Measurements from ENCODE around the gene RBP5.

The RBP5 gene

DNA sequence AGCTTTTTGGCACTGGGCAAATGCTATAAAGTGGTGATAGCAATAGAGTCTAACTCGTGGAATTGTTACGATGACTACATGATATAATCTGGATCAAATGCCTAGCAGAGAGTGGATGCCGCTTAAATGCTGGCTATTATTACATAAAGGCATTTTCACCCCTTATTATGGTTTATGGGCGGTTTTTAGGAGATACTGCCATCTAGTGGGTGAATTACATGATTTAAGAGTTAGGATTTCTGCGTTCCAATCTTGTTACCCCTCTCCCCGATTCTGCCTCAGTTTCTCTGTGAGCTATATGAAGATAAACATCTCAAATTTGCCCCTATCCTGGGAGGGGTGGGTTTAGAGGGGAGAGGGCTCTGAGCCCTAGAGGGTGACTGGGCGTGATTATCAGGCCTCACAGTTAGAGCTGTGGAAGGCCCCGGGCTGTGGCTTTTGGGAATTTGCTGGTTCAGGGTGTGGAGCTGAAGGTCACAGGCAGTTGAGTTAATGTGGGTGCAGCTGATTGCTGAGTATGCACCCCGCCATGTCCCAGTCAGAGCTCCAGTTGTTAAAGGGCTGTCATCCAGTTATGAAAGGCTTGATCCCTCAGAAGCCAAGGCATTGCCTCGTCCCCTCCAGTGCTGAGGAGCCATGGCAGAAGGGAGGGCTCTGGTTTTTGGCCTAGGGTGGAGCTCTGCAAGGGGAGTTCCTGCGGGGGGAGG lies 15.9 kb upstream of the RBP5 start:
- peak in 1 of 2 experiments; percentile 20 for DNase-seq

DNA sequence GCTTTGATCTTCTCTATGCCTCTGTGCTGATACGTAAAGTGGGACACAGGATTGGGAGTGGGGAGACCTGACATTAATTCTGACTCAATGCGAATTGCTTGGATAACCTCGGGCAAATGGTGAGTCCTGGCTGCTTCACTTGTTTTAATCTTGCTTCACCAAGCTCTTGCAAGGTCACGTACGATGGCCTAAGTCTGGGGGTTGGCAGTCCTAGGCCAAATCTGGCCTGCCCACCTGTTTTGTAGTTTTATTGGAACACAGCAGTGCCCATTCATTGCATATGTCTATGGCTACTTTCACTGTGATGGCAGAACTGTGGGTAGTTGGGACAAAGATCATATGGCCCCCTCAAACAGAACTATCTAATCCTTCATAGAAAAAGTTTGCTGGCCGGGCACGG lies 14.9 kb upstream of the RBP5 start:
- no peak for DNase-seq

DNA sequence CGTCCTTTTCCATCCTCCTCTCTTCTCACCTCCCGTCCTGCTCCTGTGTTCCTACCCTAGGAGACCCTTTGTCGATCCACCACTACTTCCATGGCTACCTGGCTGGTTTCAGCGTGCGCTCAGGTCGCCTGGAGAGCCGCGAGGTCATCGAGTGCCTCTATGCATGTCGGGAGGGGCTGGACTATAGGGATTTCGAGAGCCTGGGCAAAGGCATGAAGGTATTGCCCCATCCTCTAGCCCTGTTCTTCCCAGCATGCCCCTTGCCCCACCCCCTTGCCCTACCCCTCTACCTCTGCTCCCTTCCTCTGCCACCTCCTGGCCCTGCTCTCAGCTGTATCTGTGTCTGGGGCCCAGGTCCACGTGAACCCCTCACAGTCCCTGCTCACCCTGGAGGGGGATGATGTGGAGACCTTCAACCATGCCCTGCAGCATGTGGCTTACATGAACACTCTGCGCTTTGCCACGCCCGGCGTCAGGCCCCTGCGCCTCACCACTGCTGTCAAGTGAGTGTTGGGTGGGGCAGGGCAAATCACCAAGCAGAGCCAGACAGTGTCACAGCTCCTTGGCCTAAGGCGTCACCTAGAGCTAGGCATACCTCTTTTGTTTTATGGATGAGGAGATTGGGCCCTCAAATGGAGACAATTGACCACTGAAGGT lies 14.2 kb upstream of the RBP5 start:
- DNase-seq, result no peak

DNA sequence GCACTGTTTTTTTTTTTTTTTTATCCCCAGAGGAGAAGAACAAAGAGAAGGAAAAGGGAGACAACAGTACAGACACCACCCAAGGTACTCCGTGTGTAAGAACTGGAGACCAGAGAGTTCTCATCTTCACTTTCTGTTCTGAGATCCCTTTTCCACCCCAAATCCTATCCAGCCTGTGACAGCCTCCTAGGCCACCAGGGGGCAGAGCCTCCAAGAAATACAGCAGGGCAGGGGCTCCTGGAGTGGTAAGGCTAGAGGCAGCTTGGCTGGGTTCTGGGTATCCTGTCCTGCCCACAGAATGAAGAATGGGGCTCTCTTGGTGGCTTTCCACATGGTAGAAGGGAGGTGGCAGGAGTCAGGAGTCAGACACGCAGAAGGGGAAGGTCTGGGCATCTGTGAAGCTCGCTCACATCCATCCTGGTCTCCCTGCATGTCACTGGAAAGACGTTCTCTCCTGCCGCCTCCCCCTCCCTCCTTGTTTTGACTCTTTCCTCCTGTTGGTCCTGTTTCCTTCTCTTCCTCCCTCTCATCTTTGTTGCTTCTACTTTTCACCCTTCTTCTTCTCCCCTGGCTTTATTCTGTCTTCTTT lies 13.5 kb upstream of the RBP5 start:
- peak; percentile 32 to 38 for DNase-seq

DNA sequence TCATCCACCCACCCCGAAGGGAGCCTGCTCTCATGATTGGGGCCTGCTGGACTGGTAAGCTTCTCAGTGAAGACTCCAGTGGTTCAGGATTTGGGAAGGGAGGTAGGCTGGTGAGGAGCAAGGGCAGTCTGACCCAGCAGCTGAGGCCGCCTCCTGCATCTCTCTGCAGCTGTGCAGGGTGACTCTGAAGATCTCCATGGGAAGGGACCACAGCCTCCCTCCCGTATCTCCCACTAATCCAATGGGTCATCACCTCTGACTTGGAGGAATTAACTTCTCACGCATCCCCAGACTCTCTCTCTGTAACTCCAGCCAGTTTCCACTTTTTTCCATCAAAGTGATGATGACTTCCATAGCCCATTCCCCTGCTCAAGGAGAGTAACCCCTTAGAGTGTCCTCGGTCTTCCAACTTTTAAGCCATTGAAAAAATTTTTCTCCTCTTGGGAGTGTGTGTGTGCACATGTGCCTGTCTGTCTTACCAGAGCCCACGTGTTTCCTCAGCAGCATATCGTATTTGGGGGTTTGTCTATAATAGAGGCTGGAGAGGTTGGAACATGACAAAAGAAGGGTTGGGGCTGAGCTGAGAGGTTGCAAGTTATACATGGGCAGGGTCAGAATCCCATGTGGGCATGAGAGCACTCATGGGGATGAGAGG lies 12.8 kb upstream of the RBP5 start:
- no peak for DNase-seq

DNA sequence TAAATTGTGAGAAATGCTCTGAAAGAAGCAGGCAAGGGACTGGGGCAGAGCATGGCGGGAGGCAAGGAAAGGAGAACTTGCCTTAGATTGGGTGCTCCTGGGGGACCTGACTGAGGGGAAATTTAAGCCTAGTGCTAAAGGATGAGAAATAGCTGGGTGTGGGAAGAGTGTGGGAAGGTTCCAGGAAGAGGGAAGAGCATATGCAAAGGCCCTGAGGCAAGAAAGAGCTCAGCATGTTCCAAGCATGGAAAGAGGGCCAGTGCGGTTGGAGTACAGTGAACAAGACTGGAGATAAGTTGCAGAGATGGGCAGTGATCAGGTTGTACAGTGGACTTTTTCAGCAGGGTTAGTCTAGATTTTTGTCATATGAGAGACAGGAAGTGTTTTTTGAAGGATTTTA lies 10.5 kb upstream of the RBP5 start:
- no peak for DNase-seq

DNA sequence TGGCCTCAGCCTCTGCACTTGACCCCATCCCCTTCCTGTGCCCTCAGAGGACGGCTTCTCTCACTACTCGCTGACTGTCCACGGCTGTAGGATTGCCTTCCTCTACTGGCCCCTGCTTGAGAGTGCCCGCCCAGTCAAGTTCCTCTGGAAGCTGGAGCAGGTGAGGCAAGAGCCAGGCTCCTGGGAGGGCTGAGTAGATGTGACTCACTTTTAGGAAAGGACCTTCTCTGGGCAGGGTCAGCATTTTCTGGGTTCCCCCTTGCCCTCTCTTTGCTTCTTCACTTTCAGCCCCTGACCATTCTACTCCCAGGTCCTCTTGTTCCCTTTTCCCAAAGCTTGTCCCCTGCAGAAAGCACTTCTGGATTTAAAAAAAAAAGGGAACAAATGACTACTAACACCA lies 9.2 kb upstream of the RBP5 start:
- no peak for DNase-seq

DNA sequence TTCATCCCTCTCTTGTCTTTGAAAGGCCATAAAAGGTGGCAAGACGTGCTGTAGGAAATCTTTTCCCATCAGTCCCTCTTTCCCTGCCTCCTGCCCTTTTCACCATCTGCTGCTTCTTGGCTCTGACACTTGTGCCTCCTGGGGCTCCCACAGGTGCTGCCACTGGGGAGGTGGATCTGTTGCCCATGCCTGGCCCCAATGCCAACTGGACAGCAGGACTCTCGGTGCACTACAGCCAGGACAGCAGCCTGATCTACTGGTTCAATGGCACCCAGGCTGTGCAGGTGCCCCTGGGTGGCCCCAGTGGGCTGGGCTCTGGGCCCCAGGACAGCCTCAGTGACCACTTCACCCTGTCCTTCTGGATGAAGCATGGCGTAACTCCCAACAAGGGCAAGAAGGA lies 8.0 kb upstream of the RBP5 start:
- DNase-seq, result no peak

DNA sequence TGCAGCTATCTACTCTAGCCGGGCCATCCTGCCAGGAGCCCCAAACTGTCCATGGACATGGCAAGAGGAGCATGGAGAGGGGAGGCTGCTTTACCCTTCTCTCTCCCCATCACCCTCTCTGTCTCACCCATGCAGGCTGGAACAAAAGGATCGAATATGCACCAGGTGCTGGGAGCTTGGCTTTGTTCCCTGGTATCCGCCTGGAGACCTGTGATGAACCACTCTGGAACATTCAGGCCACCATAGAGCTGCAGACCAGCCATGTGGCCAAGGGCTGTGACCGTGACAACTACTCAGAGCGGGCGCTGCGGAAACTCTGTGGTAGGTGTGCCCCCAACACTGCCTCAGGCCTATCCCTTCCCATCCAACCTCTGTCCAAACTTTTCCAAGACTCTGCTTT lies 7.4 kb upstream of the RBP5 start:
- no peak for DNase-seq

DNA sequence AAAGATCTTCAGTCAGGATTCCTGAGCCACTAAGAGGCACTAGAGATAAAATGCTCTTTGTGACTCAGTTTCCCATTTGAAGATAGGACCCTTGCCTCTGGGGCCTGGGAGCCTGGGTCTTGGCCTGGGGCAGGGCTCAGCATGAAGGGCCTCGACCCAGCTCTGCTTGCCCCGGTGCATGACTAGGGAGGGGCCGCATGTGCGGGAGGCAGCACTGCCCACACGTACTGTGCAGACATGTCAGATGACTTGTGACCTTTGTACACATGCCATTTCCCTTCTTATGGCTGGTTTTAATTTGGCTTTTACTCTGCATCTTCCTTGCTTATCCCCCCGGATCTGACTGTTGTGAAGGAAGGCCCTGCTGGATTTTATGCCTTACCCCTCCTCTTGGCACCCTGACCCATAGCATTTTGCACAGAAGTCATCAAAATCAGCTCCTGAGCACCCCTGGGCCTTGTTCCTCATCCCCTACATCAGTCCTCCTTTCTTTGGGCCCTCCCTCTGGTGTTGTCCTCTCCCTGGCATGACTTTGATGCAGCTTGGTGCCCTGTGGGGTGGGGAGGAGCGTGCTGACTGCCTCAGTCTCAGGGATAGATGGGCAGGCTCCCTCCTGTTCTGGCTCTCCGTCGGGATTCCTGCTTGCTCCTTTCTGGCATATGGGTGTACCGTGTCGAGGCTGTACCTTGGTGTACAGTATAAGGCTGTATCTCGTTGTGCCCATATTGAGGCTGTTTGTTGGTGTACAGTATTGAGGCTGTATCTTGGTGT lies 5.9 kb upstream of the RBP5 start:
- DNase-seq, result no peak

DNA sequence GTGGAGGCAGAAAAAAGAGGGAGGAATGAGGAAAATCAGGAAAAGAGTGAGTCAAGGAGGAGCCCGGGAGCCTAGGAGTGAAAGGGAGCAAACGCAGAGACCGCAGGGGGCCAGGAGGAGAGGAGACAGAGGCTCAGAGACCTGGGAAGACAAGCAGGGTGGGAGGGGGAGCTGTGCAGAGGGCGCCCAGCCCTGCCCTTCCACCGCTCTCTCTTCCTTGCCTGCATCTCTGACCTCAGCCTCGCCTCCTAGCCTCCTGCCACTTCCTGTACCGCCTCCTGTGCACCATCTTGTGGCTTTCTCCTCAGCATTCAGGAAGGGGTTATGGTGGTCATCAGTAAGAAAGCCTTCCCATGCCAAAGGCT lies 2.8 kb upstream of the RBP5 start:
- DNase-seq, result no peak

DNA sequence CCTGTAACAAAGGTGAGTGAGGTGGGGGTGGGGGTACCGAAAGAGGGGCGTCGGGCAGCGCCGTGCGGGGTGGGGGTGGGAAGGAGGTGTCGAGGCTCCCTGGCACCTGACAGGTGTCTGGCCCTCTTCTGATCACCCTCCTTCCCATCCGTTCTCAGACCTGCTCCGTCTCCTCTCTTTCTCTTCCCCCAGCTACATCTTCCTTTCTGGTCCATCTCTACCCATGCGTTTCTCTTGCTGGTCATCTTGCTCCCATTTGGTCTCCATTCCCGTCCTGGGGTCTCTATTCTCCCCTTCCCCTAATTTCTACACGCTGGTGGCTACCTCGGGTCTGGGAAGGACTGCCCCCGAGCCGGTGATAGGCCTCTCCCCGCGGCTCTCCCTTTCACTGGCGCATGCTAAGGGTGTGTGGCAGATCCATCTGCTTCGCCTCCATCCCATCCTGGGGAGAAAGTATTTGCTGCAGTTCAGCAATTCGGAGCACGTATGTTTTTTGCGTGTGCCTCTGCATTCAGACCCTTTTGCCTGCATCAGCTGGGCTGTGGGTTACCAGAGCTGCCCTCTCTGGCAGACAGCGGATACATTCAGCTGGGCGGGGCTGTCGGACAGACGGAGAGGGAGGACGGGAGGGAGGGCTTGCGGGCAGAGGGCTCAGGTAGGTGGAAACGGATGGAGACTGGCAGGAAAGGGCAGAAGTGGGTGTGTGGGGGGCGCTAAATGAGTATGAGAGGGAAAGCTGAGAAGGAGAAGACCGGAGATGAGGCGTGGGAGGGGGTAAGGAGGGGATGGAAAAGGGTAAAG lies 2.2 kb upstream of the RBP5 start:
- peak; percentile 44 to 49 for DNase-seq

DNA sequence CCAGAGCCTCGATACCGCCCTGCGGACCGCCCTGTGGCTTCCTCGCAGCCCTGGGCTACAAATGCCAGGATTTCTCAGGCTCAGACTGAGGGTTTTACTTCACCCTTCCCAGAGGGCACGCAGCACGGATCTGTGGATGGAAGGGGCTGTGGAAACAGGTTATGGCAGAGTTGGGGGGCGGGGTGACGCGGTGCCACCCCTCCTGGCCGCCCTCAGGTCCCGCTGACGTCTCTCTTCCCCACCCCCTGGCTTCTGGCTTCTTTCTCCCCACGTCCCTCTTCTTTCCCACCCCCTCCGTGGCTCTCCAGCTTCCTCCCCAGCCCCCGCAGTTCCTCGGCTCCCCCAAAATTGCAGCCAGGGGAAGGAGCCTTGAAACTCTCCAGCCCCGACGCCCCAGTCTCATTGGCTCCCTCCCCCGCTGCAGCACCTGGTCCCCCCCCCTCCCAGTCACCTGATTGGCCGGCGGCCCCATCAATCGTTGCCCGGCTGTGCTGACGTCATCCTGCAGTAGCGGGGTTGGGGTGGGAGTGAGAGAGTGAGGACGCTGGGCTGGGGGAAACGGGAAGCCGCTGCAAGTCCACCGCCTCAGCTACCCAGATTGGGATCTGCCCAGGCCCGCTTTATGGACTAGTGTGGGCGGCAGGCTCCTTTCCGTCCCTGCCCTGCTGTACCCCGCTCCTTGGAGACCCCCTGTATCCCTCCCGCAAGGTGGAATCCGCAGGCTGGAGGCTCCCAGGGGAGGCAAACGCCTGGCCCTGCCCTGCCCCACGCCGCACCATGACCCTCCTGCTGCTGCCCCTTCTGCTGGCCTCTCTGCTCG lies 1.4 kb upstream of the RBP5 start, which contains the start of gene CLSTN3:
TSS of gene CLSTN3 (plus strand) at position 500 of the 820 bp plus-strand sequence. CDS start at position 778, 278 bp downstream.
- DNase-seq, result peak; percentile 78 to 83

DNA sequence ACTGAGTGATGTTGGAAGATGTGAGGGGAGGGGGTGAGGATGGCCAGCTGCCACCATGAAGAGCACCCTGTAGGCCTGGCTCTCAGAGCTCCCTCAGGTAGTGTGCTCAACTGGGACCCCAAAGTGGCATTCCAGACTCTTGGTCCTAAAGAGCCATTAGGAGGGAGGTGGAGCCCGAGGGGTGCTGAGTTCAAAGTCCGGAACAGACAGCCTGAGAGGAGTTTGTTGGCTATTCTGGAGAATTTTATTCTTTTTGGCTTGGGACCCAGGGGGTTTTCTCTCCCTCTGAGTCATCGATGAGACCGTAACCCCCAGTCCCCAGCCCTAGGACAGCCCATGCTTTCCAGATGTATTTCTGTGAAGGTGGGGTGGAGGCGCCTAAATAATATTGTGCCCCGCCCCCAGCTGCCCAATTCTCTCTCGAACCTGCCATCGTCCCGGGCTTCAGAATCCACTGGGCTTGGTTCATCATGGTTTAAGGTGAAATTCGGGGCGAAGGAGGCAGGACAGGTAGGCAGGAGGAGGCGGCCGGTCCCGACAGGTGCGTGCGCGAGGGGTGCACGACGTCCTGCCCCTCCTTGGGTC lies 690 bp upstream of the RBP5 start:
- DNase-seq, result no peak

DNA sequence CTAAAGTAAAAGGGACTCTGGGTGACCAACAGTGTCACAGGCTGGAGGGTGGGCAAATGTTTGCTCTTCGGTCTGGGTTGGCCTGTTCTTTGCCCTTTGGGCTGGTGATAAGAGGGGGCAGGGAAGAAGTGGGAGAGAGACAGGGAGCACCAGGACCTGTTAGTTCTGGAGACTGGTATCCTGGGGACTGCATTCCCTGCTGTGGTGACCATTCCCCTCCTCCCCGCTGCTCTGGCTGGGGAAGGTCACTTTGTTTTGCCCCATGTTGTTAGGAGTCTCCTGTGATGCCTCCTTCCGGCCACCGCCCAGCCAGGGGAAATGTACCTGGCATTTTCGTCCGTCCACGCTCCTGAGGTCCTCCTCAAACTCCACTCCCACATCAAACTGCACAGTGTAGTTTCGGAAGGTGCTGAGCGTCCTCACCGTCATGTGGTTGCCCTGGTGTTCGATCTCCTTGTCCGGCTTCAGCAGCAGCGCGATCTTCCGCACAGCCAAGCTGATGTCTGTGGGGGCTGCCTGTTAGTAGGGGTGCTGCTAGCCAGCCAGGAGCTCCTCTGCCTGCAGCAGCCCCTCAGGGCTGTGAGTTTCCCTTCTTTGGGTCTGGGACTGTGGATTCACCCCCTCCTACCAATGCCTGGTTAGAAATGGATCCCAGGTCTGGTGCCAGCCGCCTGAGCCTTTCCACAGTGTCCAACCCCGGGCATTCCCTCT lies 618 bp downstream of the RBP5 start:
- DNase-seq, result no peak

DNA sequence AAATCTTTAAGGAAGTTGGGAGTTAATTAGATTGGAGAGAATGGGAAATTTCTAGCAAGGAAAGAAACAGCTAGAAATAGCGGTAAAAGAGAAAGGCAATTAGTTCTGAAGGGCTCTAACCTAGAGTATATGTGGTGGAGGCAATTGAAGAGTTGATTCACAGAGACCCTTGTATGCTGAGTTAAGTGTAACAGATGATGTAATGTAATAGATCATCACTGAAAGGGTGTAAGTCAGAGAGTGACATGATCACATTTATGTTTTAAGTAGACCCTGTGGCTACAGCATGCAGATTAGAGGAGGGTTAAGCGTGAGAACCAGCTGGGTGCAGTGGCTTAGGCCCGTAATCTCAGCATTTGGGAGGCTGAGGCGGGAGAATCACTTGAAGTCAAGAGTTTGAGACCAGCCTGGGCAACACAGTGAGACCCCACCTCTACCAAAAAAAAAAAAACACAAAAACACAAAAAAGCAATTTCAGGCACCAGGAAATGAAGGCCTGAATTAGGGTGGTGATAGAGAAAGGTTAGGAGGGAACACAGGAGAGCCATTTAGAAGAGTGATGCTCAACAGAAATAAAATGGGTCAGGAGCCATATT lies 3.0 kb downstream of the RBP5 start:
- DNase-seq, result no peak

DNA sequence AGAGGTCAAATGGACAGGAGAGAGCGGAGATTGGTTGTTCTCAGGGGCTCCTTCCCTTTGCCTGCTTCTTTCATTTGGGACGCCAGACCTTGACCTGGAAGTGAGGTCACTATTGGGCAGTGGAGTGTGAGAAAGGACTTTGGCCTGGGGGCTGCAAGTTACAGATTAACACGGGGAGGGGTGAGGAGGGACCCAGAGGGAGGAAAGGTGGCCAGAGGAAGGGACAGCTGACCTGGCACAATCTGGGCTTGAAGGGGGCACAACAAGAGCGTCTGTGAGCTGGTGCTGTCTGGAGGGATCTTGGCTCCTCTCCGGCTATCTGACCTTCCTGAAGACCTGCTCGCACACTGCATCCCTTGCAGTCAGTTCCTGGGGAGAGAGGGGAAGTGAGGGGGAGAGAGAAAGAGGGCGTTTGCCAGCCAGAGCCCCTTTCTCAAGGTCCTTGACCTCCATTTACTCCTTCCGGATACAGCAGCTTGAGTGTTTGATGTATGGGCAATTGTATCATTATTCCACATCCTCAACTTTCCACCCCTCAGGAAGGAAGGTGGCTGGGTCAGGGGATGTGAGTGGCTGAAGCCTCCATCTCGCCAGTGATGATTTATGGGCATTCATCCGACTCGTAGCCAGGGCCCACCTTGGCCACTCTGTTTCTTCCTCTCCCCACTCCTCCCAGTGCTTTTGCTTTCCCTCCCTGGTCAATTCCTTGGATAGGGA lies 4.7 kb downstream of the RBP5 start:
- no peak for DNase-seq

DNA sequence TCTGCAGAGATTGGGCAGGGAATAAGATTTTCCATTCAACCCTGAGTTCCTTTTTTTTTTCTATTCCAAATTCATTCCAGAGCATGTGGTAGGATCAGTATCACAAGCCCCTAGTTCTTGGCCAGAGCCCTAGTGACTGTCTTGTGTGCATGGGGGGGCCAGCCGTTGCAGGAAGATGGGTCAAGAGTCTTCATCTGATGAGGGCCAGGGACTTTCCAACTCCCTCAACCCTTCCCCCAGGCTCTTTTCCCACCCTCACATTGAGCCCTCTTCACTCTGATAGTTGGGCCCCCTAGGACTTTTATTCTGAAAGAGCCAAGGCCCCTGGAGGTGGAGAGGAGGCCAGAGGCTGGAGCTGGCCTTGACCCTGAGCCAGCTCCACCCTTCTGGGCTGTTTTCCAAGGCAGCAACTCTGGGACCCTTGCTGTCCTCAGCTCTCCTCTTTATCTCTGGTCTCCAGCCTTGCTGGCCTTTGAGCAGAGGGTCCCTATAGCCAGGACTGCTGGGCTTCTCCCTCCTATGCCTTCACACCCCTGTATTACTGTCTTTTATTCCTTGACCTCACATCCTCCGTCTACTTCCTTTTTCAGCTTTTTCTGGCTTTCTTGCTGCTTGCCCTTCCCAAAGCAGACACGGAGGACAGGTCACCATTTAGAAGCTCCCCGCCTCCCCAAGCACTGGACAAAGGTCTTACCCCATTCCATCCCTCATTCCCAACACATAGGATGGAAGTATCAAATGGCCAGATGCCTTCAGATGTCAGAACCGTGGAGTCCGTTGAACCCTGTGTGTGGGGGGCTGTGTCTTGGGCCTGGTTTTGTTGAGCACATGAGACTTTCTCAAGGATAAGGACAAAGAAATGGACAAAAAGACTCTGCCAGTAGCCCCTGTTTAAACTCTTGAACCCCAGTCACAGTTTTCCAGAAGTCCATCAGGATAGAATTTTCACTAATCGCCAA lies 5.6 kb downstream of the RBP5 start:
- DNase-seq, result no peak
